Measurements from ENCODE around the gene FLRT2.

GRCh38 chr14:85564841-85565527 lies 35.0 kb downstream of the FLRT2 start:
- TF ChIP-seq SREBF2 (CRISPR knock-in tag; IDR thresholded peaks at IDR 0.05): no peak
- TF ChIP-seq POLR2A (conservative IDR thresholded peaks at IDR 0.05): no peak
- no peak for TF ChIP-seq ZNF184 (CRISPR knock-in tag; IDR thresholded peaks at IDR 0.05)

All from K562 (cell line).